HepG2 (cell line): Measurements from ENCODE around the gene HSDL2. TPM values are rescaled to one million over a fixed set of nuclear protein-coding genes. Genes with fewer than 3 reads are reported as not detected.
A peak's percentile ranks its signal among the peaks of the same experiment; 100 is the strongest.

Source experiments
- AGO1 ChIP-seq: fragments of 200-400 bp; formaldehyde crosslinking; IDR thresholded peaks from 2 replicates; pipeline ENCODE4 v1.6.1; 2017; ENCODE audit warnings: mild to moderate bottlenecking, low read depth, low read length, moderate library complexity; ENCODE audit not compliant: poor library complexity, severe bottlenecking
- CBX1 ChIP-seq: IDR thresholded peaks from one replicate; pipeline ENCODE4 v1.6.1; 2016; ENCODE audit warnings: antibody characterized with exemption, low read depth
- CBX5 ChIP-seq: sonication (generic); formaldehyde crosslinking; IDR thresholded peaks from 2 replicates; pipeline ENCODE4 v1.4.0; 2020; ENCODE audit warnings: missing genetic modification reagents, borderline replicate concordance
- GATAD1 ChIP-seq: IDR thresholded peaks from 2 replicates; pipeline ENCODE4 v1.6.1; 2016; ENCODE audit warnings: missing genetic modification reagents, missing compliant biosample characterization
- HMG20B ChIP-seq: conservative IDR thresholded peaks from 2 replicates; pipeline ENCODE4 v1.6.1; 2016; ENCODE audit warnings: missing genetic modification reagents, missing compliant biosample characterization
- IRF2 ChIP-seq: IDR thresholded peaks from 2 replicates; pipeline ENCODE4 v1.6.1; 2018; ENCODE audit warnings: missing genetic modification reagents, missing compliant biosample characterization
- KDM5A ChIP-seq: fragments of 200-600 bp; sonication (generic); IDR thresholded peaks from 2 replicates; pipeline ENCODE4 v1.7.0; 2018; ENCODE audit warnings: antibody characterized with exemption, mild to moderate bottlenecking, low read length, borderline replicate concordance
- MTF1 ChIP-seq: sonication (generic); formaldehyde crosslinking; IDR thresholded peaks from 2 replicates; pipeline ENCODE4 v1.5.0; 2020; ENCODE audit warnings: missing genetic modification reagents
- RBM39 ChIP-seq: fragments of 200-400 bp; formaldehyde crosslinking; IDR thresholded peaks from one replicate; pipeline ENCODE4 v1.6.1; 2018; ENCODE audit warnings: antibody characterized with exemption, mild to moderate bottlenecking, low read depth, low read length; ENCODE audit not compliant: poor library complexity, severe bottlenecking
- SUZ12 ChIP-seq: fragments of 150-350 bp; IDR thresholded peaks from 2 replicates; pipeline ENCODE4 v1.6.1; 2014; ENCODE audit warnings: low read depth, low read length
- YEATS4 ChIP-seq: sonication (generic); formaldehyde crosslinking; IDR thresholded peaks from 2 replicates; pipeline ENCODE4 v1.4.0; 2020; ENCODE audit warnings: missing genetic modification reagents, borderline replicate concordance
- ZFAT ChIP-seq: sonication (generic); formaldehyde crosslinking; conservative IDR thresholded peaks from 2 replicates; pipeline ENCODE4 v1.8.1; 2023; ENCODE audit warnings: missing genetic modification reagents, inconsistent platforms
- ZNF264 ChIP-seq: sonication (generic); formaldehyde crosslinking; IDR thresholded peaks from 2 replicates; pipeline ENCODE4 v1.4.0; 2020; ENCODE audit warnings: missing genetic modification reagents
- ZNF510 ChIP-seq: sonication (generic); formaldehyde crosslinking; IDR thresholded peaks from 2 replicates; pipeline ENCODE4 v1.4.0; 2020; ENCODE audit warnings: low read depth, mild to moderate bottlenecking, missing genetic modification reagents
- ZNF605 ChIP-seq: sonication (generic); formaldehyde crosslinking; IDR thresholded peaks from 2 replicates; pipeline ENCODE4 v1.8.0; 2022; ENCODE audit warnings: mild to moderate bottlenecking, missing genetic modification reagents
- ZNF766 ChIP-seq: sonication (generic); formaldehyde crosslinking; IDR thresholded peaks from 2 replicates; pipeline ENCODE4 v1.5.0; 2020; ENCODE audit warnings: missing genetic modification reagents, borderline replicate concordance
- ZNF773 ChIP-seq: sonication (generic); formaldehyde crosslinking; IDR thresholded peaks from 2 replicates; pipeline ENCODE4 v1.4.0; 2020; ENCODE audit warnings: missing genetic modification reagents, borderline replicate concordance
- ZNF839 ChIP-seq: sonication (generic); formaldehyde crosslinking; IDR thresholded peaks from 2 replicates; pipeline ENCODE4 v1.4.0; 2020; ENCODE audit warnings: missing genetic modification reagents, mild to moderate bottlenecking, borderline replicate concordance
- polyA plus RNA-seq, 8 experiments: library from polyadenylated mRNA; depleted of rRNA in 3 of 8; stranded (reverse) in 7 of 8; unstranded in 1 of 8; fragments of >200 nt; fragmentation: Illumina TruSeq in 4 of 8; extraction: Trizol in 4 of 8; gene quantifications; 2 replicates each; pipeline versions ENCODE4 v1.2.1 to v1.2.3, GENCODE V29; 2011 to 2016; ENCODE audit warnings: low read depth in 4 of 8, missing spikeins in 1 of 8, mixed read lengths in 1 of 8; ENCODE audit not compliant: insufficient read depth in 1 of 8
- total RNA-seq, 5 experiments: library from RNA; depleted of rRNA; stranded (reverse); fragments of >200 nt; fragmentation: Illumina TruSeq; extraction: Trizol; gene quantifications; 2 replicates each; pipeline ENCODE4 v1.2.3, GENCODE V29; 2016; ENCODE audit warnings: low read depth in 1 of 5
- TF ChIP-seq, protein P1 (sequence below): sonication (generic); formaldehyde crosslinking; IDR thresholded peaks from 2 replicates; pipeline ENCODE4 v1.4.0; 2020; ENCODE audit warnings: missing genetic modification reagents
- TF ChIP-seq, protein P2 (sequence below): sonication (generic); formaldehyde crosslinking; IDR thresholded peaks from 2 replicates; pipeline ENCODE4 v1.8.1; 2023; ENCODE audit warnings: missing genetic modification reagents, inconsistent platforms, borderline replicate concordance
- TF ChIP-seq, protein P3 (sequence below), 2 experiments: sonication (generic) in 1 of 2; formaldehyde crosslinking in 1 of 2; IDR thresholded peaks; 2 replicates each; pipeline versions ENCODE4 v1.5.1 to v1.6.1; 2011 to 2020; ENCODE audit warnings: borderline replicate concordance in 1 of 2, low read depth in 1 of 2, low read length in 1 of 2, mild to moderate bottlenecking in 1 of 2, missing genetic modification reagents in 1 of 2, moderate library complexity in 1 of 2
- TF ChIP-seq, protein P4 (sequence below): sonication (generic); formaldehyde crosslinking; IDR thresholded peaks from 2 replicates; pipeline ENCODE4 v1.8.1; 2022; ENCODE audit warnings: low read depth, mild to moderate bottlenecking, missing genetic modification reagents

Gene HSDL2
- total and polyA plus RNA-seq, 2 of the 13 experiments (the other 11 are each of a cell fraction or from before 2014, with no cell fraction given), result 55.3 to 80.2 TPM

DNA sequence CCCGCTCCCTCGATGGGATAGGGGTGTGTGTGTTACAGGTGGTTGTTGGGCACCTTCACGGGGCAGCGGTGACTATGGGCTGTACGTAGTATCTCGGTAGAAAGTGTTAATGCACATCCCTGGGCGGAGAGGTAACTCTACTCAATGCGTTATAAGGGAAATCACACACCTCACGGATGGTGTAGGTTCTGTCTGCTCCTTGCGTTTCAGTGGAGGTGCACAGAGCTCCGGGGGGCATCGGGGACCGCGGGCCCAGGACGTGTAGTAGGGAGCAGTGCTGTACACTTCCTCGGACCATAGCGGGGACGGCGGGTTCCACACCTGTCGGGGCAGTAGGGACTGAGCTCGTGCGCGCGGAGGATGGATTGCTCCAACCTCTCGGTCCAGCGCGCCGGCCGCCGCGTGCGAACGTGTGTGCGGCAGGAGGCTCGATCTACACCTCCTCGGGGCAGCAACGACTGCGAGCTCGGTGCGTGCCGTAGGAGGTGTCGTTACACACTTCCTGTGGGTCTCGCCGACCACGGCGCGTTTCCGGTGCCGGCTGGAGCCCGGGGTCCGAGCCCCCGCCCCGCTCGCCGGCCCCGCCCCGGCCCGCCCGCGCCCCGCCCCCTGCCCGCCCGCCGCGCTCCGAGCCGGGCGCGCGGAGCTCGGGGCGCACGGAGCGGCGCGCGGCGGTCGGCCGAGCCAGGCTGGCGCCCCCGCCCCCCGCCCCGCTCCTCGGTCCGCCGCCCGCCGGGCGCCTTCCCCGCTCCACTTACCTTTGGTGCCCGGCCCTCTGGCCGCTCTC lies 106.5 kb downstream of the HSDL2 start, which contains the start of gene KIAA1958 (continued):
- TF ChIP-seq ZNF839 (CRISPR knock-in tag), result no peak
- peak; percentile 82 for TF ChIP-seq GATAD1 (CRISPR knock-in tag)
- TF ChIP-seq, protein P1, sequence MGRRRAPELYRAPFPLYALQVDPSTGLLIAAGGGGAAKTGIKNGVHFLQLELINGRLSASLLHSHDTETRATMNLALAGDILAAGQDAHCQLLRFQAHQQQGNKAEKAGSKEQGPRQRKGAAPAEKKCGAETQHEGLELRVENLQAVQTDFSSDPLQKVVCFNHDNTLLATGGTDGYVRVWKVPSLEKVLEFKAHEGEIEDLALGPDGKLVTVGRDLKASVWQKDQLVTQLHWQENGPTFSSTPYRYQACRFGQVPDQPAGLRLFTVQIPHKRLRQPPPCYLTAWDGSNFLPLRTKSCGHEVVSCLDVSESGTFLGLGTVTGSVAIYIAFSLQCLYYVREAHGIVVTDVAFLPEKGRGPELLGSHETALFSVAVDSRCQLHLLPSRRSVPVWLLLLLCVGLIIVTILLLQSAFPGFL, result no peak
- no peak for TF ChIP-seq ZNF766 (CRISPR knock-in tag)
- TF ChIP-seq CBX1, result no peak
- TF ChIP-seq ZFAT (CRISPR knock-in tag), result no peak
- TF ChIP-seq ZNF605, result peak; percentile 77
- TF ChIP-seq ZNF264 (CRISPR knock-in tag), result 0 out of 2 replicates have a peak, but pooled peaks have one; percentile 25
- TF ChIP-seq HMG20B (CRISPR knock-in tag), result no peak
- no peak for TF ChIP-seq MTF1 (CRISPR knock-in tag)
- peak; percentile 76 for TF ChIP-seq RBM39
- TF ChIP-seq, protein P2, sequence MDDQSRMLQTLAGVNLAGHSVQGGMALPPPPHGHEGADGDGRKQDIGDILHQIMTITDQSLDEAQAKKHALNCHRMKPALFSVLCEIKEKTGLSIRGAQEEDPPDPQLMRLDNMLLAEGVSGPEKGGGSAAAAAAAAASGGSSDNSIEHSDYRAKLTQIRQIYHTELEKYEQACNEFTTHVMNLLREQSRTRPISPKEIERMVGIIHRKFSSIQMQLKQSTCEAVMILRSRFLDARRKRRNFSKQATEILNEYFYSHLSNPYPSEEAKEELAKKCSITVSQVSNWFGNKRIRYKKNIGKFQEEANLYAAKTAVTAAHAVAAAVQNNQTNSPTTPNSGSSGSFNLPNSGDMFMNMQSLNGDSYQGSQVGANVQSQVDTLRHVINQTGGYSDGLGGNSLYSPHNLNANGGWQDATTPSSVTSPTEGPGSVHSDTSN (CRISPR knock-in tag), result no peak
- peak; percentile 79 for TF ChIP-seq ZNF773
- TF ChIP-seq CBX5, result peak; percentile 81
- TF ChIP-seq KDM5A, result no peak
- peak; percentile 39; the same call in 1 of the 2 replicates for TF ChIP-seq ZNF510 (CRISPR knock-in tag)
- no peak for TF ChIP-seq AGO1
- TF ChIP-seq, protein P3, sequence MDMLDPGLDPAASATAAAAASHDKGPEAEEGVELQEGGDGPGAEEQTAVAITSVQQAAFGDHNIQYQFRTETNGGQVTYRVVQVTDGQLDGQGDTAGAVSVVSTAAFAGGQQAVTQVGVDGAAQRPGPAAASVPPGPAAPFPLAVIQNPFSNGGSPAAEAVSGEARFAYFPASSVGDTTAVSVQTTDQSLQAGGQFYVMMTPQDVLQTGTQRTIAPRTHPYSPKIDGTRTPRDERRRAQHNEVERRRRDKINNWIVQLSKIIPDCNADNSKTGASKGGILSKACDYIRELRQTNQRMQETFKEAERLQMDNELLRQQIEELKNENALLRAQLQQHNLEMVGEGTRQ (IDR thresholded peaks at IDR 0.05; ENCODE audit: low read depth, low read length), result no peak
- TF ChIP-seq, protein P3 (CRISPR knock-in tag; IDR thresholded peaks at IDR 0.05; ENCODE audit: borderline replicate concordance), result no peak
- TF ChIP-seq SUZ12, result no peak
- TF ChIP-seq, protein P4, sequence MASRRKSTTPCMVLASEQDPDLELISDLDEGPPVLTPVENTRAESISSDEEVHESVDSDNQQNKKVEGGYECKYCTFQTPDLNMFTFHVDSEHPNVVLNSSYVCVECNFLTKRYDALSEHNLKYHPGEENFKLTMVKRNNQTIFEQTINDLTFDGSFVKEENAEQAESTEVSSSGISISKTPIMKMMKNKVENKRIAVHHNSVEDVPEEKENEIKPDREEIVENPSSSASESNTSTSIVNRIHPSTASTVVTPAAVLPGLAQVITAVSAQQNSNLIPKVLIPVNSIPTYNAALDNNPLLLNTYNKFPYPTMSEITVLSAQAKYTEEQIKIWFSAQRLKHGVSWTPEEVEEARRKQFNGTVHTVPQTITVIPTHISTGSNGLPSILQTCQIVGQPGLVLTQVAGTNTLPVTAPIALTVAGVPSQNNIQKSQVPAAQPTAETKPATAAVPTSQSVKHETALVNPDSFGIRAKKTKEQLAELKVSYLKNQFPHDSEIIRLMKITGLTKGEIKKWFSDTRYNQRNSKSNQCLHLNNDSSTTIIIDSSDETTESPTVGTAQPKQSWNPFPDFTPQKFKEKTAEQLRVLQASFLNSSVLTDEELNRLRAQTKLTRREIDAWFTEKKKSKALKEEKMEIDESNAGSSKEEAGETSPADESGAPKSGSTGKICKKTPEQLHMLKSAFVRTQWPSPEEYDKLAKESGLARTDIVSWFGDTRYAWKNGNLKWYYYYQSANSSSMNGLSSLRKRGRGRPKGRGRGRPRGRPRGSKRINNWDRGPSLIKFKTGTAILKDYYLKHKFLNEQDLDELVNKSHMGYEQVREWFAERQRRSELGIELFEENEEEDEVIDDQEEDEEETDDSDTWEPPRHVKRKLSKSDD (CRISPR knock-in tag), result no peak
- peak; percentile 83 for TF ChIP-seq YEATS4 (CRISPR knock-in tag)
- peak; percentile 75 for TF ChIP-seq IRF2
